GM23248 (cell line): ENCODE measurements around the gene JARID2. TPM values are rescaled to one million over a fixed set of nuclear protein-coding genes. Genes with fewer than 3 reads are reported as not detected.
A peak's percentile ranks its signal among the peaks of the same experiment; 100 is the strongest.

Experiments
- DNase-seq: peaks from one replicate; pipeline ENCODE4 v3.0.0-alpha.2; 2015
- H2AFZ ChIP-seq: fragments of 200-600 bp; sonication (generic); 2 replicates; pipeline ENCODE4 v1.6.1; 2016; ENCODE audit warnings: antibody characterized with exemption
- H3F3A ChIP-seq: fragments of 200-600 bp; sonication (generic); 2 replicates; pipeline ENCODE4 v1.6.1; 2016; ENCODE audit warnings: mild to moderate bottlenecking, antibody characterized with exemption, mixed run types; ENCODE audit not compliant: insufficient read depth
- H3K27ac ChIP-seq: fragments of 200-600 bp; sonication (generic); 2 replicates; pipeline ENCODE4 v1.5.1; 2016; ENCODE audit warnings: mild to moderate bottlenecking
- H3K27me3 ChIP-seq: fragments of 200-600 bp; sonication (generic); replicated peaks from 2 replicates; pipeline ENCODE4 v1.6.1; 2016; ENCODE audit warnings: mild to moderate bottlenecking; ENCODE audit not compliant: insufficient read depth
- H3K36me3 ChIP-seq: fragments of 200-600 bp; sonication (generic); 2 replicates; pipeline ENCODE4 v1.6.1; 2016; ENCODE audit warnings: low read depth, mild to moderate bottlenecking
- H3K4me1 ChIP-seq: fragments of 200-600 bp; sonication (generic); 2 replicates; pipeline ENCODE4 v1.6.1; 2016; ENCODE audit warnings: mild to moderate bottlenecking; ENCODE audit not compliant: insufficient read depth
- H3K4me2 ChIP-seq: fragments of 200-600 bp; sonication (generic); one replicate; pipeline ENCODE4 v1.6.1; 2016; ENCODE audit warnings: mild to moderate bottlenecking; ENCODE audit not compliant: unreplicated experiment
- H3K4me3 ChIP-seq: fragments of 200-600 bp; sonication (generic); 2 replicates; pipeline ENCODE4 v1.5.1; 2016; ENCODE audit warnings: mild to moderate bottlenecking
- H3K79me2 ChIP-seq: fragments of 200-600 bp; sonication (generic); 2 replicates; pipeline ENCODE4 v1.6.1; 2016; ENCODE audit warnings: mild to moderate bottlenecking; ENCODE audit not compliant: insufficient read depth
- H3K9ac ChIP-seq: fragments of 200-600 bp; sonication (generic); 2 replicates; pipeline ENCODE4 v1.6.1; 2016; ENCODE audit warnings: mild to moderate bottlenecking
- H3K9me2 ChIP-seq: fragments of 200-600 bp; sonication (generic); 2 replicates; pipeline ENCODE4 v1.6.1; 2016; ENCODE audit warnings: mixed run types, mild to moderate bottlenecking, moderate library complexity; ENCODE audit not compliant: insufficient read depth
- H3K9me3 ChIP-seq: fragments of 200-600 bp; sonication (generic); one replicate; pipeline ENCODE4 v1.6.1; 2017; ENCODE audit warnings: low read depth
- H4K20me1 ChIP-seq: fragments of 200-600 bp; sonication (generic); 2 replicates; pipeline ENCODE4 v1.6.0; 2016; ENCODE audit not compliant: insufficient read depth
- EZH2 ChIP-seq: fragments of 200-600 bp; sonication (generic); IDR thresholded peaks from 2 replicates; pipeline ENCODE4 v1.6.1; 2018; ENCODE audit warnings: antibody characterized with exemption, mild to moderate bottlenecking; ENCODE audit not compliant: insufficient read depth, poor library complexity, severe bottlenecking
- EZH2phosphoT487 ChIP-seq: fragments of 200-600 bp; sonication (generic); IDR thresholded peaks from 2 replicates; pipeline ENCODE4 v1.6.1; 2018; ENCODE audit warnings: antibody characterized with exemption, moderate library complexity, mild to moderate bottlenecking, low read depth; ENCODE audit not compliant: insufficient read depth
- WGBS, 2 experiments: methylation state at CpG; one replicate each; pipeline ENCODE4 v1.1.6; 2015 to 2017; ENCODE audit warnings: low lambda C conversion rate in 2 of 2, low coverage in 1 of 2; ENCODE audit errors: missing lambda C conversion rate in 2 of 2; 5-methylcytosine and 5-hydroxymethylcytosine counted together
- in situ Hi-C: fragments of 300-500 bp; cut with MboI; formaldehyde crosslinking; loops from 2 replicates; pipeline ENCODE4 v1.15.0; 2020
- polyA plus RNA-seq: library from polyadenylated mRNA; unstranded; fragments of >200 nt; fragmentation: Nextera tagmentation; extraction: Ambion mirVana; gene quantifications from 2 replicates; pipeline ENCODE4 v1.2.1, GENCODE V29; 2016
- total RNA-seq: library from RNA; depleted of rRNA; stranded (reverse); fragments of >200 nt; shearing (Covaris generic); gene quantifications from 2 replicates; pipeline ENCODE4 v1.2.3, GENCODE V29; 2014

Gene JARID2
- total and polyA plus RNA-seq, 2 experiments from 2014 or later, result 3.9 to 9.3 TPM

DNA sequence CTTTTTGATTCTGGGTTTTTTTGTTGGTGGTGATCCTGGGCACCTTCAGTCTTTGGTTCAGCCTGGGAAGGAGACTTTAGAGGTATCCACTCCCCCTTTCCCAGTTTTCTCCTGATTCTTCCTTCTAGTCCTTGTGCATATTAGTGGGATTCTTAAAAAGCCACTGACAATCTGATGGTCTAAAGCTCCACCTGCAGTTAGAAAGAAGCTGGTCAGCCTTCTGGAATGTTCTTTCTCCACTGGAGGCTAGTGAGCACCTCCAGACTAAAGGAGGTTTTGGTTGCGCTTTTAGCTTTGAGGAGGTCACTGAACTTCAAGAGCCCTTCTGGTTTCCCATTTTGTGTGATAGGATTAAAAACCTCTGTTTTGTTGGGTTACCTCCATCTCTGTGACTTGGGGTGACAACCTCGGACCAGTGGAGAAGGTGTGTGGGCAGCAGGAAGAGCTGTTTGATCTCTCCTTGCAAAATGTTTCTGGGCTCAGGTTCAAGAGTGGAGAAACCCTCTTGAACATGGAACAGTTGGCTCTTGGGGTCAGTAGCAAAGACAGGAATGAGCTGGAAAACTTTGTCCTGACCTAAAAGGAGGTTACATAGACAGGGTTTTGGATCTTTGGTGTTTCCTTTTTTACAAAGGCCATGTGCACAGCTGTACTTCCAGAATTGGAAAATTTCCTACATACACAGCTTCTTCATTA lies 29.0 kb downstream of the JARID2 start:
- Histone ChIP-seq H2AFZ (no peak overlapping the region), H3F3A (peaks cover 10% of the 10 kb centered on the region; the same call in 1 of the 2 replicates), H3K4me1 (peaks cover 11% of the 10 kb centered on the region; the same call in 1 of the 2 replicates), H3K9ac (no peak overlapping the region), H3K9me2 (no peaks in the 10 kb centered on the region), H3K4me3 (no peak overlapping the region), H3K9me3 (no peaks in the 10 kb centered on the region), H3K4me2 (no peak overlapping the region), H3K79me2 (peaks cover 100% of the 10 kb centered on the region), H3K27me3 (no peaks in the 10 kb centered on the region), H3K36me3 (no peaks in the 10 kb centered on the region), H3K27ac (no peak overlapping the region), H4K20me1 (peaks cover 22% of the 10 kb centered on the region)
- in situ Hi-C loops, result no loop called here
- 89 to 96% methylated on average over 2 of the region's 2 CpGs for WGBS, 2 experiments
- no peak for DNase-seq
- TF ChIP-seq EZH2phosphoT487, result no peak
- no peak for TF ChIP-seq EZH2

- Histone ChIP-seq H3K4me1 (peaks cover 18% of the 10 kb centered on the region; the same call in 1 of the 2 replicates), H3K4me2 (no peak overlapping the region), H3K9me2 (no peaks in the 10 kb centered on the region), H4K20me1 (peaks cover 25% of the 10 kb centered on the region), H2AFZ (no peak overlapping the region), H3K9me3 (no peaks in the 10 kb centered on the region), H3K27ac (no peak overlapping the region), H3K4me3 (no peak overlapping the region), H3K79me2 (peaks cover 100% of the 10 kb centered on the region), H3K9ac (no peak overlapping the region), H3K36me3 (no peaks in the 10 kb centered on the region), H3F3A (peaks cover 18% of the 10 kb centered on the region), H3K27me3 (no peaks in the 10 kb centered on the region)
- no peak for DNase-seq
- 93% methylated on average over 7 of the region's 7 CpGs for WGBS, 2 experiments
- in situ Hi-C loops, result no loop called here
- TF ChIP-seq EZH2phosphoT487 (no peak), EZH2 (no peak)
Measured at GRCh38 chr6:15276036-15276985, 30.4 kb downstream of the JARID2 start.

- Histone ChIP-seq H3K4me3 (no peak overlapping the region), H4K20me1 (peaks cover 21% of the 10 kb centered on the region; the same call in 1 of the 2 replicates), H3K36me3 (no peaks in the 10 kb centered on the region), H3K9ac (no peak overlapping the region), H3K4me1 (peaks cover 32% of the 10 kb centered on the region), H3K27ac (no peak overlapping the region), H3K27me3 (no peaks in the 10 kb centered on the region), H3K9me3 (no peaks in the 10 kb centered on the region), H2AFZ (no peak overlapping the region), H3F3A (peaks cover 20% of the 10 kb centered on the region), H3K9me2 (no peaks in the 10 kb centered on the region), H3K4me2 (no peak overlapping the region), H3K79me2 (peaks cover 100% of the 10 kb centered on the region)
- WGBS, 2 experiments, result 88 to 89% methylated on average over 5 of the region's 5 CpGs
- TF ChIP-seq EZH2phosphoT487 (no peak), EZH2 (no peak)
- no peak for DNase-seq
- in situ Hi-C loops, result no loop called here
Measured at GRCh38 chr6:15279047-15279661, 33.3 kb downstream of the JARID2 start.

DNA sequence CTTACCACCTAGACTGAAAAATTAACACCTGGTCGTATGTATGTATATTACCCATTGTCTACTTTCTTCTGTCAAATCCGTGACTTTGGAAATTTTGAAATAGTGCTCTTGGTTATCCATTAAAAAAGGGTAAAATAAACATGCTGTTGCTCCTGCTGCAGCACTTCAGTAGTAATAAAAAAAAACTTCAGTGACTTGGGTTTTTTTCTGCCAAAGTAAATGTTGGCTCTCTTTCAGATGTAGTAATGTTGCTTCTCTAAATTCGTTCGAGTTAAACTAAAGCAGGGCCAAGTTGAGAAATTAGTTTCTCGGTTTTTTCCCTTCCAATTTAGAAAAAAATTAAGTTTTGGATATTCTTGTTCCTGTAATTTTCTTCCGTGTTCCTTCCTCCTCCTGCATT lies 34.2 kb downstream of the JARID2 start:
- WGBS, 2 experiments, result 10 to 22% methylated on average over 6 of the region's 6 CpGs
- in situ Hi-C loops, result no loop called here

More for the DNA sequence above, 34.2 kb downstream of the JARID2 start:
- no peaks in the 10 kb centered on the region for H3K9me2 ChIP-seq
- H3K4me3 ChIP-seq, result no peak overlapping the region
- no peaks in the 10 kb centered on the region for H3K27me3 ChIP-seq
- peak; percentile 66 for DNase-seq
- H3K9ac ChIP-seq, result 0 out of 2 replicates have a peak overlapping the region, but pooled peaks have one; percentile 9
- no peaks in the 10 kb centered on the region for H3K36me3 ChIP-seq
- H2AFZ ChIP-seq, result no peak overlapping the region
- peaks cover 21% of the 10 kb centered on the region; the same call in 1 of the 2 replicates for H4K20me1 ChIP-seq
- peaks cover 41% of the 10 kb centered on the region for H3K4me1 ChIP-seq
- peaks cover 100% of the 10 kb centered on the region for H3K79me2 ChIP-seq
- H3K4me2 ChIP-seq, result peak overlapping the region; percentile 8
- TF ChIP-seq EZH2 (no peak), EZH2phosphoT487 (no peak)
- no peaks in the 10 kb centered on the region for H3K9me3 ChIP-seq
- H3F3A ChIP-seq, result peaks cover 25% of the 10 kb centered on the region
- no peak overlapping the region for H3K27ac ChIP-seq
